Stimulated activated CD8-positive, alpha-beta memory T cell treated with anti-CD3 and anti-CD28 coated beads, Interleukin-4, amount 100 ng/mL, for 4 hours (primary cell): ENCODE results near the gene SLC6A8.
"Not testable (repeated sequence)": the region's sequence is repeated elsewhere in the genome, so short reads cannot be mapped to it uniquely, and the experiment has no call there.

Source experiments
- DNase-seq, 2 donors: peaks; one replicate each; pipeline ENCODE4 v3.0.0-alpha.2; 2020; ENCODE audit warnings: low read depth in 2 of 2, low spot score in 1 of 2

Gene SLC6A8

GRCh38 chrX:153705403-153706060 is 17.8 kb downstream of the SLC6A8 start:
- DNase-seq = not testable (repeated sequence)

- no peak for DNase-seq
These were observed 19.1 kb downstream of the SLC6A8 start for GRCh38 chrX:153706799-153707198.

DNA sequence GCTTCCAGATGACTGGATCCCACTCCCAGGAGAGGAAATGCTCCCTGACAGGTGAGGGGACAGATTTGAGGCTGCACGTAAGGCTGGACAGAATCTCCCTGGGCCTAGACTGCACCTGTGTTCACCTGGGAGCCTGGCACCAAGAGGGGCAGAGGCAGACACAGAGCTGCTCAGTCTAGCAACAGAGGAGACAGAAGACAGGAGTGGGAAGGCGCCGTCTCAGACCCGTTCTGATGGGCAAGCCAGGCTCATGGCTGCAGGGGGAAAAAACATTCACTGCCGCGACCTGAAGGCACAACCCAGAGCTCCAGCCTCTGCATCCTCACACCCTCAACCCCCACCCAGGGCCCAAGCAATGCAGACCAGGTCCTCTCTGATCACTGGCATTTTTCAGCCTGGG is 19.7 kb downstream of the SLC6A8 start:
- DNase-seq = no peak

DNA sequence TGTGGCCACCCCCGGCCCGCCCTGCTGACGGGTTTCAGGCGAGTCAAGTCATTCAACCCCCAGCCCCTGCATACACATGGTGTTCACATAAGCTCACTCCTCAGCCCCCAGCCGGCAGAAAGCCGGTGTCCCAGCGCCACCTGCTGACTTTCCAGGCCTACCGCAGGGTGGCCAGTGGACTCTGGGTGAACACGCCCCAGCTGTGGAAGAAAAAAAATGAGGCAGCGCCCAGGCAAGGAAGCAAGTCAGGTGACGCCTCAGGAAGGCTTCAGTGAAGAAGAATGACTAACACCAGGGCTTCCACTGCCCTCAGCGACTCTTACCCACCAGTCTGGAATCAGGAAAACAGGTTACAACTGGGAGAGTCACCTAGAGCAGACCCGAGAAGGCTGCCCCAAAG is 20.7 kb downstream of the SLC6A8 start:
- DNase-seq = no peak

DNA sequence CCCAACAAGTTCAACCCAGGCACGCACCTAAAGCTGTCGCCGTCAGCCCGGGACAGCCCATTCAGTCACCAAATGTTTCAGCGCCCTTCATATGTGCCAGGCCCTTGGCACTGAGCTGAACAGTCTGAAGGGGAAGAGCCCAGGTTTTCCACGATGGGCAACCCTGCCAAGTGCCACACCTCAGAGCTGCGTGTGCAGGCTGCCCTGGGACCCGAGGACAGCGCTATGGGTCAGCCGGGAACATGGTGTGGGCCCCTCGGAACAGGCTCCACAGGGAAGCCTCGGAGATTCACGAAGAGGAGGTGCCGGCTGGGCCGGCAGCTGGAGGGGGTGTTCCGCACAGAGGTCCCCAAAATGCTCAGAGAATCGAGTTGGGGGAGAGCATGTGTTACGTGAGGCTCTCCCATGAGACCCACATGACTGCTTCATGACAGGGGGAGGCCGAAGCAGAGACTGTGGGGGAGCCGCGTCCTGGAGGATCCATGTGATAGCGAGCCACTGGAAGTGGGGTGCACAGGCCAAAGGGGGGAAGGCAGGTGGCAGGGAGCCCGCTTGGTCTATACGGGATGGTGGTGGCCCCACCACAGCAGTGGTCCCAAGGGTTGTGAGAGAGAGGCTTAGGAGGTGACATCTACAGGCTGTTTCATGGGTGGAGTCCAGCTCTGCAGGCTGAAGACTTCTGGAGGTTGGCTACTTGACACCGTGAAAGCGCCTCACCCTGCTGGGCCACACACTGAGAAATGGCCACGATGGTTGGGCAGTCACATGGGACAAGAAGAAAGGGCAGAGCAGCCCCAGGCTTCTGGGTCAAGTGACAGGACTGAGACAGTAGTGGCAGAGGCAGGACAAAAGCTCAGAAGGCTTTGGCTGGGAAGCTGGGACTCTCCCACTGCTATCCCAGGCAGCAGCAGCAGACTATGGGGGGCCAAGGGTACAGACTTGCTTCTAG is 22.3 kb downstream of the SLC6A8 start:
- DNase-seq = no peak

DNA sequence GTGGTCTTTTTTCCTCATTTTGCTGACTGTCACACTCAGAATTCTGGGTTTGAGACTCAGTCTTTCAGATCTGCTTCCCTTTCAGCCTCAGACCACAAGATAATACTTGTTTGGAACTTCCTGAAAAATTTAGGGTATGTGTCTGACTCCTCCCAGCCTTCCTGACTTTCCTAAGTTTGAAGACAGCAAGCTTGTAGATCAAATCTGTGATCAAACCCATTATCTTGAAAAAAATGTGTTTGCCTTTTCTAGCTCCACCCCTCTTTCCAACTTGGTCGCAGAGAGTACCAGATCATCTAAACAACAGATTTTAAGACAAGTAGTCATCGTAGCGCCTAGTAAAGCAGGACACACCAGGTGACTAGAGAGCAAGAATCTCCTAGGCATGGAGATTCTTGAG is 26.5 kb downstream of the SLC6A8 start:
- no peak for DNase-seq

- DNase-seq = no peak
These were observed 29.7 kb downstream of the SLC6A8 start for GRCh38 chrX:153717445-153717844.

DNA sequence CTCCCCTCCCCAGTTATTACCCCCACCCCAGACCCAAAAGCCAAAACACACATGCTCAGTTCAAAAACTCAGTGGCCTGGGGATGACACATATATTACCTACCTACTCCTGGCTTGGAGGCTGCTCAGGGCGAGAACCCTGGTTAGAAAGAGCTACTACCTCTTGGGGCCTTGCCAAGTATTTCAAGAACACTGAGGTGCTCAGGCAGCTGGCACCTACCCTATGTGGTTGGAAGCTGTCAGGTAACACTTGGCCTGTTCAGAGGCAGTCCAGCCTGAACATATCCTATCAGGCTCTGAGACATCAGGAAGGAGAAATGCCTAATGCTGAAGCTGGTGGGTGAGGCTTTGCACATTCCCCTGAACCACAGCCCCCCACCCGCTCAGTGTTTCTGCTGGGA is 31.5 kb downstream of the SLC6A8 start:
- no peak for DNase-seq

DNA sequence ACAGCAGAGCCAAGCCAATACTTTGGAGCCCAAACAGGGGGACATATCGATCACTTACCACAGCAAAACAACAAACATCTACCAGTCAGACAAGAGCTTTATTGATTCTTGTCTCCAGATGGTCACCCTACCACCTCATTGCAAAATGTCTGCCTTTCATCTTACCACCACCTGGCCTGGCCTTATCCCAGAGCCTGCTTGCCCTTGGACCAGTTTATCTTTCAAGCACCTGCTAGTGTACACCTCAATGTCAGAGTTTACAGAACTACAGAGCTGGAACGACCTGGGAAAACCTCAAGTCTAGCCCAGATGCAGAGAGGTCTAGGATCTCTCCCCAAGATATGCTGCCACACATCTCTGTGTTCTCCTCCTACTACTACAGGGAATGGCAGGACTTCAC is 32.0 kb downstream of the SLC6A8 start:
- DNase-seq = no peak

DNA sequence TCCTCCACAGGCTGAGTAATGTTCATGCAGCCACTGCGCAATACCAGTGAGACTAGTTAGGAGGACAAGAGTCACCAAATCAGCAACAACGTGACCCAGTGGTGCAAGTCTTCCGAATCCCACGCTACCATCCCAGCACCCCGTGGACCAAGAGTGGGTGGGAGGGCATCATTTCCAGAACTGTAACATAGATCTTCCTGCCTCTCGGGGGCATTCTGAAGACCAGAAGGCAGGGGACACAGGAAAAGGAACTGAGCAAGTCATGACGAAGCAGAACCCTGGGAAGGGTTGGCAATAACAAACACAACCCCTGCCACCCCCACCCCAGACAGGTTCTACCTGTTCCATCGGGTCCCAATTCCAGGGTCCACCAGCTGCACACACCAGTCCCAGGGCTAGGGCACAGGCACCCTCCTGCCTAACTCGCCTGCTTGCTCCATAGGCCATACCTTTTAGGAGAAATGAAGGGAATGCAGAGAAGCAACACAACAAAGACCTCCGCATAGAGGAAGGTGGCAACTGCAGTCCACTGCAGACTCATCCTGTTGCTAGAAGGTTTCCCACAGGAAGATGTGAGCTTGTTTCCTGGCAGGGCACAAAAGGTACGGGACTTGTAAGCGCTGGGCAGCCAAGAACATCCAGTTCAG is 35.1 kb downstream of the SLC6A8 start:
- no peak for DNase-seq

- peak in 1 of 2 donors; percentile 22 for DNase-seq
These were observed 35.9 kb downstream of the SLC6A8 start for GRCh38 chrX:153723351-153724251.

DNA sequence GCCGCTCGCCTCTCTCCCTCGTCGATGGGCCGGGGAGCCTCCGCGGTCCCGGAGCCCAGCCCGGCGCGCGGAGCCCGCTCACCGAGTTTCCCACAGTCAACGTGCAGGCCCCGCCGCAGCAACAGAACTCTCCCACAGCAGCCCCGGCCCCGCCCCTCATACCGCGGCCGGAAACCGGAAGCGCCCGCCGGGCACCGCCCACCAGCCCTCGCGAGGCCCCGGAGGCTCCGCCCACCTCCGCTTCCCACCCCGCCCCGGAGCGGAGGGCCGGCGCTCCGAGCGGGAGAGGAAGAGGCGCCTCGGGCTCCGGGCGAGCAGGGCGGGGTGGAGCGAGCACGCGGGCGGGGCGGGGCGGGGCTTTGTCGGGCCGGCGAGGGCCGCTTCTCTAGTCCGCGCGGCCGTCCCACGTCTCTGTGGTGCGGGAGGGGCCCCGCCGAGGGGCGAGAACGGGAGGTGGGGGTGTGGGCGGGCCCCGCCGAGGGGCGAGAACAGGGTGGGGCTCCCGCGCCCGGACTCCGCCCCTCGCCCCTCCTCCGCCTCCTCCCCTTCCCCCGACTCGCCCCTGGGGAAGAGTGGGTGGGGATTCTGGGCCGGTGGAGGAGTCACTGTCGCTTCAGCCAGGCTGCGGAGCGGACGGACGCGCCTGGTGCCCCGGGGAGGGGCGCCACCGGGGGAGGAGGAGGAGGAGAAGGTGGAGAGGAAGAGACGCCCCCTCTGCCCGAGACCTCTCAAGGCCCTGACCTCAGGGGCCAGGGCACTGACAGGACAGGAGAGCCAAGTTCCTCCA is 36.7 kb downstream of the SLC6A8 start, which contains the start of the genes ABCD1 and BCAP31:
TSS of gene ABCD1 (plus strand) at position 605 of the 787 bp plus-strand sequence. CDS start 411 bp downstream, outside the sequence.
TSS of gene BCAP31 (minus strand) at position 136 of the 787 bp plus-strand sequence. CDS start 1,143 bp downstream, outside the sequence.
- peak; percentile 69 to 77 for DNase-seq

DNA sequence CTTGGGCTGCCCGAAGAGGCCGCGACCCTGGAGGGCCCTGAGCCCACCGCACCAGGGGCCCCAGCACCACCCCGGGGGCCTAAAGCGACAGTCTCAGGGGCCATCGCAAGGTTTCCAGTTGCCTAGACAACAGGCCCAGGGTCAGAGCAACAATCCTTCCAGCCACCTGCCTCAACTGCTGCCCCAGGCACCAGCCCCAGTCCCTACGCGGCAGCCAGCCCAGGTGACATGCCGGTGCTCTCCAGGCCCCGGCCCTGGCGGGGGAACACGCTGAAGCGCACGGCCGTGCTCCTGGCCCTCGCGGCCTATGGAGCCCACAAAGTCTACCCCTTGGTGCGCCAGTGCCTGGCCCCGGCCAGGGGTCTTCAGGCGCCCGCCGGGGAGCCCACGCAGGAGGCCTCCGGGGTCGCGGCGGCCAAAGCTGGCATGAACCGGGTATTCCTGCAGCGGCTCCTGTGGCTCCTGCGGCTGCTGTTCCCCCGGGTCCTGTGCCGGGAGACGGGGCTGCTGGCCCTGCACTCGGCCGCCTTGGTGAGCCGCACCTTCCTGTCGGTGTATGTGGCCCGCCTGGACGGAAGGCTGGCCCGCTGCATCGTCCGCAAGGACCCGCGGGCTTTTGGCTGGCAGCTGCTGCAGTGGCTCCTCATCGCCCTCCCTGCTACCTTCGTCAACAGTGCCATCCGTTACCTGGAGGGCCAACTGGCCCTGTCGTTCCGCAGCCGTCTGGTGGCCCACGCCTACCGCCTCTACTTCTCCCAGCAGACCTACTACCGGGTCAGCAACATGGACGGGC is 37.5 kb downstream of the SLC6A8 start:
- DNase-seq = no peak

DNA sequence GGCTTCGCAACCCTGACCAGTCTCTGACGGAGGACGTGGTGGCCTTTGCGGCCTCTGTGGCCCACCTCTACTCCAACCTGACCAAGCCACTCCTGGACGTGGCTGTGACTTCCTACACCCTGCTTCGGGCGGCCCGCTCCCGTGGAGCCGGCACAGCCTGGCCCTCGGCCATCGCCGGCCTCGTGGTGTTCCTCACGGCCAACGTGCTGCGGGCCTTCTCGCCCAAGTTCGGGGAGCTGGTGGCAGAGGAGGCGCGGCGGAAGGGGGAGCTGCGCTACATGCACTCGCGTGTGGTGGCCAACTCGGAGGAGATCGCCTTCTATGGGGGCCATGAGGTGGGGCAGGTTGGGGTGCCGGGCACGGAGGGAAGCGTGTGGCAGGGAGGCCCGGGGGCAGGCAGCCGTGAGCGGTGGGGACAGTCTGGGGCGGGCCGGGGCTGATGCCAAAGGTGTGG is 38.1 kb downstream of the SLC6A8 start:
- no peak for DNase-seq

DNA sequence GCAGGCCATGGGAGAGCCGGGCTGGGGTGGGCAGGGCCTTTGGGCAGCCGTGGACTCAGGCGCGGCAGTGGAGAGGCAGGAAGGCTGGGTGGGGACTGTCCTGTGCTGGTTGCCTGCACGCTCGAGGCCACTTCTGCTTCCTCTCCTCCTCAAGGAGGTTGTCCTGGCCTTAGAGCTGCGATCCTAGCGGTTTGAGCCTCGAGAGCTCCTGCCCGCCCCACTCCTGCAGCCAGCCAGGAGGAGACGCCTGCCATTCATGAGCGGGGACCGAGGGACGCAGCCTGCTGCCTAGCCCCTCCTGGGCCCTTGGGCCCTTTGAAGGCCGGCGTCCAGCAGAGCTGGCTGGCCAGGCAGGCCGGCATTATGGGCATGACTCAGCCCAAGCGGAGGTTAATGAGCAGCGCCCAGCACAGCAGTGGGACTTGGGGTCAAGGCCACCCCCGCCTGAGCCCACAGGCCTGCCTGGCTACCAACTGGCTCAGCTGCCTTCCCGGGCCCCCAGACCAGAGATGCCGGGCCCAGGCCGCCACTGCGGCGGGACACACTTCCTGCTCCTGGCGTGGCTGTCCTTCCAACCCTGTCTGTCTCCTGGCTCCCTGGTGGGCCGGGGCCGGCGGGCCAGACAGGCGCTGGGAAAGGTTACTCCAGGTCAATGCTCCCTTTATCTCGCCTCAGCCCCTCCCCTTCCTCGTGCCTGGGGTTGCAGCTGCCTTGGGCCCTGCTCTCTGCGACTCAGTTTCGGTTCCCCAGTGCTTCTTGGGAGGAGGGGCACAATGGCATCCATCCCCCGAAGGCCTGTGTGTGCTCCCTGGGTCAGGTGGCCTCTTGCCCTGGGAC is 38.8 kb downstream of the SLC6A8 start:
- DNase-seq = peak in 1 of 2 donors; percentile 9

DNA sequence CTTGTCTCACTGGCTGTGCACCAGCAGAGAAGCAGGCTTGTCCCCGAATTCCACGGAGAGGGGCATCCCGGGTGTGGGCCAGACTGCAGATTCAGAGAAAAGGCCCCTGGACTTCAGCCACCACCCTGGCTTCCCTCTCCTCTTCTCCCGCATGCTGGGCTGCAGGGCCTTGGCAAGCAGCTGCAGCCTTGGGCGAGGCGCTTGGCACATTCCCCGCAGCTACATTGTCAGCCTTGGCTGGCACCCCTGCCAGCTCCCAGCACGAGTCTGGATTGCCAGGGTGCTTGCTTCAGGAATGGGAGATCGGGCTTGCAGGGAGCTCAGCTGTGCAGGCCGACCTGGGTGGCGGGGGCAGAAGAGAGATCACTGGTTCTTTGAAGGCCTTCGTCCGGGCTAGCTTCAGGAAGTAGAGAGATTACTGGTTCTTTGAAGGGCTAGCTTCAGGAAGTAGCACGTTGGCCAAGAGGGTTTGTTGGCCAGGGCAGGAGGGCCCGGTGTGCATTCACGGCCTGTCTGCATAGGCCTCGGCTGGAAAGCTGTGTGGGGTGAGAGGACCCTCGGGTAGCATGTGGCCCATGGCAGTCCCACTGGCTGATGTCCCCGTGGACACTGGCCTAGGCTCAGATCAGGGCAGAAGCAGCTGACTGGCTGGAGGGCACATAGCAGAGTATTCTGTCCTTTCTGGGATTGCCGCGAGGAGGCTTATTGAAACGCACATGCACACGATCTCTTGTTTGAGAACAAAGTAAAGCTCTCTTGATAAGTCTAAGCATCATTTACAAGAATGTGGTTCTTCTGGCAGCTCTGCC is 39.6 kb downstream of the SLC6A8 start:
- DNase-seq = no peak

DNA sequence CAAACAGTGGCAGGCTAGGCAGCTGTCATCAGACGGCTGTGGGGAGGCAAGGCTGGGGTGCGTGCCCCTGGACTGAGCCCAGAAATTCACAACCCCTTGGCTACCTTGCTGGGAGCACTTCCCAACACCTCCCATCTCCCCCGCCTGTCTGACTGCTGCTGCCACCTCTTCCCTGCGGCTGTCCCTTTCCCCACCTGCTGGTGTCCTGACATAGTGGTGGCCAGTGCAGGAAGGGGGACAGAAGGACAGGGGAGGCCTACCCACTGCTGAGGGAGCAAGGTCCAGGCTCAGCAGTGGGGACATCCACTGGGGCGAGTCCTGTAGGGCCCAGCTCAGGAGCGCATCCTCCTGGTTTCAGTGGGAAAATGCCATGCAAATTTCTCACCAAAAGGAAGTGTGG is 40.4 kb downstream of the SLC6A8 start:
- DNase-seq = no peak
